GM21786 (cell line): ENCODE data around the gene INA.

Experiments
- ATAC-seq: cut with Tn5 transposase; IDR thresholded peaks from one replicate; pipeline ENCODE4 v1.9.1; 2021; ENCODE audit not compliant: unreplicated experiment

INA gene

DNA sequence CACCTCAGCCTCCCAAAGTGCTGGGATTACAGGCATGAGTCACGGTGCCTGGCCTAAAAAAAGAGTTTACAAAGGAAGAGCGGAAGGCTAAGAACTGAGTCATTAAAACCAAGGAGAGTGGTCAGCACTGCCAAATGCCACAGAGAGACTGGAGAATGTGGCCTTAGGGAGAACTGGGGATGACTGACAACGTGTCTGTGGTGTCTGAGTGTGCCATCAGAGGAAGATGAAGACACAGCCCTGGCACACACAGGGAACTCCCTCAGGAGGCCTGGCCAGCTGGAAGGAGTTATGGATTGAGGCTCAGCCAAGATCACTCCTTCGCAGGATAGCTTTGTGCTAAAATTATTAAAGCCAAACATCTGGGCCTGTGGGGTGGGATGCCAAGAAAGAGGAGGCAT, 3.9 kb upstream of the INA start:
- ATAC-seq: no peak

GRCh38 chr10:103276251-103276895, 565 bp upstream of the INA start:
- no peak for ATAC-seq

DNA sequence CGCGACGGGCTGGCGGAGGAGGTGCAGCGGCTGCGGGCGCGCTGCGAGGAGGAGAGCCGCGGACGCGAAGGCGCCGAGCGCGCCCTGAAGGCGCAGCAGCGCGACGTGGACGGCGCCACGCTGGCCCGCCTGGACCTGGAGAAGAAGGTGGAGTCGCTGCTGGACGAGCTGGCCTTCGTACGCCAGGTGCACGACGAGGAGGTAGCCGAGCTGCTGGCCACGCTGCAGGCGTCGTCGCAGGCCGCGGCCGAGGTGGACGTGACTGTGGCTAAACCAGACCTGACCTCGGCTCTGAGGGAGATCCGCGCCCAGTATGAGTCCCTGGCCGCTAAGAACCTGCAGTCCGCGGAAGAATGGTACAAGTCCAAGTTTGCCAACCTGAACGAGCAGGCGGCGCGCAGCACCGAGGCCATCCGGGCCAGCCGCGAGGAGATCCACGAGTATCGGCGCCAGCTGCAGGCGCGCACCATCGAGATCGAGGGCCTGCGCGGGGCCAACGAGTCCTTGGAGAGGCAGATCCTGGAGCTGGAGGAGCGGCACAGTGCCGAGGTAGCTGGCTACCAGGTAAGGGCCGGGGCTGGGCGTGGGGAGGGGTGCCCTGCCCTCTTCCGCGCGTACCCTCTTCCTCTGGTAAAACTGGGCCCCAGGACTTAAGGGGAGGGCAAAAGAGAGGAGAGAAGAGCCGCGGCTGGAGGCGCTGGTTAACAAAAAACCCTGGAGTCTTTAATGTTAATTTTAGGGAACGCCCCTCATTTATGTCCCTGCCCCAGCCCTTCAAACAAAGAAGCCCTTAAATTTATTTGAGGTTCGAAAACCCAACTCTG, 987 bp downstream of the INA start:
- no peak for ATAC-seq

- no peak for ATAC-seq
These were observed 1.5 kb downstream of the INA start for GRCh38 chr10:103278537-103278823.

- no peak for ATAC-seq
These were observed 1.9 kb downstream of the INA start for GRCh38 chr10:103278862-103279298.

GRCh38 chr10:103280031-103280430, 3.1 kb downstream of the INA start:
- ATAC-seq: no peak

GRCh38 chr10:103280506-103280905, 3.6 kb downstream of the INA start:
- ATAC-seq: no peak

DNA sequence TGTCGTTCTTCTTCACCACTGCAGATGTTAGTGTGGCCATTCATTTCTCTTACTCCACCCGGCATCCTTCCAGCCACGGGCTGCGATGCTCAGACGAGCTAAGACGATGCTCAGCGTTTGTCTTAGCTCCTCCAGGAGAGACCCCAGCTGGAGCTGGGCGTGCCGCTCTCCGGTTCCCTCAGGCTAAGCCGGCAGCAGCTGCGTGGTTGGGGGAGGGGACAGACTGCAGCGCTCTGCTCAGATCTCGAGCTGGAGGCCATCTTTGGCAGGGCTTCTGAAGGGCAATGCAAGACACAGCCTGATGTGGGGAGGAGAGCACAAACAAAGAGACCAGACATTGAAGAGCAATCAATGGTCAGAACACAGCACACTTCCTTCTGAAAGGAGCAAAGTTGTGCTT, 4.8 kb downstream of the INA start:
- ATAC-seq: no peak

DNA sequence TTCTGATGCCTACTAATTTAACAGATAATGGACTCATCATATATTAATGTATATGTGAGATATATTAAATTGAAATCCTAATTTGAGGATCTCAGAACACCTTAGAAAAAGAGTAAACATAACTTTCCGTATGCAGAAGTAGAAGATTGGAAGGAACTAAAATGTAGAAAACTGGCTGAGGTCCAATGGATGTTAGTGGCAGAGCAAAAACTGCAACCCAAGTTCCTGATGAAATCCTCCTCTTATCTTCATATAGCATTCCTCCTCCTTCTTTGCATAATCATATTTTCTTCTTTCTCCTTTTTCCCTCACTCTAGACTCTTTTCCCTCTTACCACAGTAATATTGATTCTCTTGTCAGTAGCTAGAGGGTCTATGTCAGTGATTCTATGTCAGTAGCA, 6.0 kb downstream of the INA start:
- no peak for ATAC-seq

GRCh38 chr10:103284170-103284569, 7.2 kb downstream of the INA start:
- ATAC-seq: no peak

GRCh38 chr10:103287992-103288391, 11.1 kb downstream of the INA start:
- no peak for ATAC-seq

- ATAC-seq: no peak
These were observed 14.7 kb downstream of the INA start for GRCh38 chr10:103291588-103291987.

- no peak for ATAC-seq
These were observed 18.6 kb downstream of the INA start for GRCh38 chr10:103295374-103296015.

- ATAC-seq: no peak
These were observed 30.7 kb downstream of the INA start for GRCh38 chr10:103307594-103307993.

- ATAC-seq: no peak
These were observed 33.3 kb downstream of the INA start for GRCh38 chr10:103310197-103310596.

- ATAC-seq: no peak
These were observed 39.1 kb downstream of the INA start for GRCh38 chr10:103316087-103316486.

DNA sequence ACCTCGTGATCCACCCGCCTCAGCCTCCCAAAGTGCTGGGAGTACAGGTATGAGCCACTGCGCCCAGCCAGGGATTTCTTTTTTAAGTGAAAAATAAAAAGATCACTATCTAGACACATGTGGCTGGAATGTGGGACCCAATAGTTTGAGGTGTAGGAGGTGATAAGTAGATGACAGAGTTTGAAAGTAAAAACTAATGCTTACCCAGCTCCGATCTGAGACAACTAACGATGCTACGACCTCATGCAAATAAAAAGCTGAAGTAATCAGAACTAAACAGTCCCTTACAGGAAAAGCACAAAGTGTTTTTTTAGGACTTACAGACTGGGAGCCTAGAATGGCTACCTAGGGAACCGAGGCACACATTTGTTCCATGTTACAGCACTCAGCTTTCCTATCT, 51.0 kb downstream of the INA start:
- ATAC-seq: no peak

- ATAC-seq: no peak
These were observed 57.1 kb downstream of the INA start for GRCh38 chr10:103333934-103334520.

DNA sequence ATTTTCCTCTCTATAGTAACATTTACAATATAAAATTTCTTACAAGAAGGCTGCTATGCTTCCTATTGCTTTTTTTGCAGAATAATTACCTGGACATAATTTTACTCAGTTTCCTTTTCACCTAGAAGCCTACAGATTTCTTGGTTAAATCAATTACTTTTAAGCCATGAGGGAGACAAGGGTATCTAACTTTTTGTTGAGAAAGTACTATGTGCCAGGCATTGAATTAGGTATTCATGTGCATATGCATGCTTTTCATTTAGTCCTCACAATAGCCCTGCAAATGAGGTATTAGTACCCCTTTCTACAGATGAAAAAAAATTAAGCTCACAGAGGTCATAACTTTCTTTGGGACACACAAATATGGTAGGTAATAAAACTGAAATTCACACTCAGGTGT, 57.6 kb downstream of the INA start:
- no peak for ATAC-seq

GRCh38 chr10:103336370-103336769, 59.4 kb downstream of the INA start:
- ATAC-seq: no peak
